22Rv1 (cell line): ENCODE data around the gene SPATA46.

Experiments
- CTCF ChIP-seq: fragments of 450-650 bp; IDR thresholded peaks from 2 replicates; pipeline ENCODE4 v1.5.1; 2017; ENCODE audit warnings: mild to moderate bottlenecking
- ZFX ChIP-seq: fragments of 450-650 bp; IDR thresholded peaks from 2 replicates; pipeline ENCODE4 v1.6.1; 2017; ENCODE audit warnings: antibody characterized with exemption, borderline replicate concordance

GRCh38 chr1:162363823-162364222 is 12.8 kb downstream of the SPATA46 start:
- no peak for TF ChIP-seq CTCF
- TF ChIP-seq ZFX = no peak
